Cardiac muscle cell (in vitro differentiated cells and primary cell): ENCODE data around the gene FMNL3. TPM values are rescaled to one million over a fixed set of nuclear protein-coding genes. Genes with fewer than 3 reads are reported as not detected.
"Not testable (repeated sequence)": the region's sequence is repeated elsewhere in the genome, so short reads cannot be mapped to it uniquely, and the experiment has no call there.

Source experiments
- DNase-seq, 2 donors: peaks; one replicate each; pipeline versions ENCODE4 v3.0.0 to v3.0.0-alpha.2; 2010 to 2017; ENCODE audit warnings: low read depth in 1 of 2, low spot score in 1 of 2
- H3K27ac ChIP-seq: fragments of 200-600 bp; sonication (generic); 2 replicates; pipeline ENCODE4 v1.5.1; 2016
- H3K27me3 ChIP-seq: fragments of 200-600 bp; sonication (generic); 2 replicates; pipeline ENCODE4 v1.6.0; 2016; ENCODE audit warnings: control low read depth
- H3K36me3 ChIP-seq: fragments of 200-600 bp; sonication (generic); 2 replicates; pipeline ENCODE4 v1.5.1; 2016; ENCODE audit warnings: control low read depth
- H3K4me1 ChIP-seq: fragments of 200-600 bp; sonication (generic); 2 replicates; pipeline ENCODE4 v1.8.1; 2017; ENCODE audit warnings: low read depth, mild to moderate bottlenecking, mixed run types
- H3K4me3 ChIP-seq: fragments of 200-600 bp; sonication (generic); 2 replicates; pipeline ENCODE4 v1.5.1; 2016; ENCODE audit warnings: mild to moderate bottlenecking
- H3K9me3 ChIP-seq: fragments of 200-600 bp; sonication (generic); 2 replicates; pipeline ENCODE4 v1.5.1; 2017; ENCODE audit warnings: low read depth, mild to moderate bottlenecking, control low read depth
- CTCF ChIP-seq: IDR thresholded peaks from 2 replicates; pipeline ENCODE4 v1.5.1; 2012; ENCODE audit warnings: low read depth, mild to moderate bottlenecking, low read length
- polyA plus RNA-seq: library from polyadenylated mRNA; unstranded; fragments of >200 nt; fragmentation: Nextera tagmentation; extraction: Ambion mirVana; gene quantifications from 2 replicates; pipeline ENCODE4 v1.2.1, GENCODE V29; 2016
- total RNA-seq: library from RNA; depleted of rRNA; stranded (reverse); fragments of >200 nt; gene quantifications from 2 replicates; pipeline ENCODE4 v1.2.3, GENCODE V29; 2016

FMNL3 gene
- total and polyA plus RNA-seq, 2 experiments from 2014 or later: 2.9 to 5.6 TPM

GRCh38 chr12:49744363-49744885 lies 37.2 kb upstream of the FMNL3 start:
- Histone ChIP-seq H3K27ac (peak overlapping the region; percentile 98), H3K9me3 (no peaks in the 10 kb centered on the region), H3K4me1 (peaks cover 50% of the 10 kb centered on the region), H3K36me3 (no peaks in the 10 kb centered on the region), H3K4me3 (no peak overlapping the region), H3K27me3 (no peaks in the 10 kb centered on the region)
- no peak for DNase-seq
- TF ChIP-seq CTCF: no peak

GRCh38 chr12:49741882-49742620 lies 34.8 kb upstream of the FMNL3 start:
- H3K27ac ChIP-seq: peak overlapping the region; percentile 98
- no peaks in the 10 kb centered on the region for H3K36me3 ChIP-seq
- H3K4me3 ChIP-seq: peak overlapping the region; percentile 83
- H3K27me3 ChIP-seq: no peaks in the 10 kb centered on the region
- H3K4me1 ChIP-seq: peaks cover 29% of the 10 kb centered on the region
- no peak for TF ChIP-seq CTCF
- H3K9me3 ChIP-seq: no peaks in the 10 kb centered on the region
- DNase-seq: peak; percentile 85 to 86

- Histone ChIP-seq H3K36me3 (no peaks in the 10 kb centered on the region), H3K27ac (peak within 1 kb of the TSS; percentile 98), H3K4me3 (peak within 1 kb of the TSS; percentile 83), H3K27me3 (no peaks in the 10 kb centered on the region), H3K4me1 (peaks cover 29% of the 10 kb centered on the region), H3K9me3 (no peaks in the 10 kb centered on the region)
- peak; percentile 94 for TF ChIP-seq CTCF
- DNase-seq: peak; percentile 100
Observed at GRCh38 chr12:49740930-49741881, 34.0 kb upstream of the FMNL3 start, which contains the start of gene TMBIM6. Gene TMBIM6 (plus strand): TSS chr12:49741557. CDS start chr12:49752494, 10,937 bp downstream.

DNA sequence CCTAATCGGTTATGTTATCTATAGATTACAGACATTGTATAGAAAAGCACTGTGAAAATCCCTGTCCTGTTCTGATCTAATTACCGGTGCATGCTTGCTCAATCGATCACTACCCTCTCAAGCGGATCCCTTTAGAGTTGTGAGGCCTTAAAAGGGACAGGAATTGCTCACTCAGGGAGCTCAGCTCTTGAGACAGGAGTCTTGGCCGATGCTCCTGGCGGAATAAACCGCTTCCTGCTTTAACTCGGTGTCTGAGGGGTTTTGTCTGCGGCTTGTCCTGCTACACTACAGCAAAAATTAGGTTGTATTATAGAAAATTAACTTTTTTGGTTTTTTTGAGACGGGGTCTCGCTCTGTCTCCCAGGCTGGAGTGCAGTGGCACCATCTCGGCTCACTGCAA lies 33.1 kb upstream of the FMNL3 start:
- H3K27ac ChIP-seq, H3K36me3 ChIP-seq, DNase-seq, H3K9me3 ChIP-seq, H3K27me3 ChIP-seq, H3K4me3 ChIP-seq: not testable (repeated sequence)
- H3K4me1 ChIP-seq: peaks cover 28% of the 10 kb centered on the region

DNA sequence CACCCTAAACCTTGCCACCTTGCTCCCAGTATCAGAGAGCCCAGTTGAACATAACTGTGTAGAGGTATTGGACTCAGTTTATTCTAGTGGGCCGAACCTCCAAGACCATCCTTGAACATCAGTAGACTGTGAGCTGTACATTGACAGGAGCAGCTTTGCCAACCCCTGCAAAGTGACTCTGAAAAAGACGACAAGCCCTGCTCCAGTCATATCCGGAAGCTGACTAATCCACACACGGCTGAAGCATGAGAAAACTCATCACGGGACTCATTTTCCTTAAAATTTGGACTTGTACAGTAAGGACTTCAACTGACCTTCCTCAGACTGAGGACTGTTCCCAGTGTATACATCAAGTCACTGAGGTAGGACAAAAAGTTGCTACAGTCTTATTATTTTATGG lies 31.5 kb upstream of the FMNL3 start:
- H3K27me3 ChIP-seq, H3K9me3 ChIP-seq, H3K36me3 ChIP-seq, H3K27ac ChIP-seq, DNase-seq, H3K4me3 ChIP-seq: not testable (repeated sequence)
- H3K4me1 ChIP-seq: peaks cover 13% of the 10 kb centered on the region

GRCh38 chr12:49734900-49735299 lies 27.7 kb upstream of the FMNL3 start:
- not testable (repeated sequence) for H3K27ac ChIP-seq, H3K9me3 ChIP-seq, H3K36me3 ChIP-seq, DNase-seq, H3K4me1 ChIP-seq, H3K27me3 ChIP-seq, H3K4me3 ChIP-seq
